Colonic mucosa (tissue), 4 donors: ENCODE data around the gene TLE2. TPM values are rescaled to one million over a fixed set of nuclear protein-coding genes. Genes with fewer than 3 reads are reported as not detected.
A peak's percentile ranks its signal among the peaks of the same experiment; 100 is the strongest.

Source experiments
- DNase-seq: peaks from one replicate; pipeline ENCODE4 v3.0.0-alpha.2; 2020
- H3K27ac ChIP-seq: fragments of 200-600 bp; one replicate; pipeline ENCODE4 v1.8.0; 2021
- H3K27me3 ChIP-seq: fragments of 200-600 bp; one replicate; pipeline ENCODE4 v1.8.0; 2021
- H3K36me3 ChIP-seq: fragments of 200-600 bp; one replicate; pipeline ENCODE4 v1.8.0; 2021
- H3K4me1 ChIP-seq: fragments of 200-600 bp; one replicate; pipeline ENCODE4 v1.8.0; 2021; ENCODE audit warnings: mild to moderate bottlenecking
- H3K4me3 ChIP-seq: fragments of 200-600 bp; one replicate; pipeline ENCODE4 v1.8.0; 2021
- H3K9ac ChIP-seq, 2 donors: one replicate each; pipeline ENCODE4 v1.7.0; 2013; ENCODE audit warnings: control low read depth in 2 of 2, low read depth in 2 of 2, low read length in 2 of 2
- H3K9me3 ChIP-seq: fragments of 200-600 bp; one replicate; pipeline ENCODE4 v1.8.0; 2021
- intact Hi-C: fragments of 100-400 bp; cut with DNase I; formaldehyde crosslinking; loops from one replicate; pipeline ENCODE4 v1.14.1; 2022
- total RNA-seq, 2 donors: library from RNA; stranded (reverse); fragmentation: NEBNext Ultra II Directional in 1 of 2; extraction: Animal tissue kit (Norgen Biotek cat#: 25700) in 1 of 2; gene quantifications; one replicate each; pipeline ENCODE4 v1.2.1, GENCODE V29; 2021
- TF ChIP-seq, protein P1 (sequence below): fragments of 200-600 bp; IDR thresholded peaks from one replicate; pipeline ENCODE4 v1.8.0; 2022; ENCODE audit warnings: antibody characterized with exemption, mild to moderate bottlenecking
- donor health status: healthy.
- donor health status: DM: no; HTN: no; CAD: no.
- donor health status: DM: no; HTN: no; CAD: no.

Gene TLE2
- total RNA-seq, 2 donors from 2014 or later = 42.8 to 52.4 TPM

DNA sequence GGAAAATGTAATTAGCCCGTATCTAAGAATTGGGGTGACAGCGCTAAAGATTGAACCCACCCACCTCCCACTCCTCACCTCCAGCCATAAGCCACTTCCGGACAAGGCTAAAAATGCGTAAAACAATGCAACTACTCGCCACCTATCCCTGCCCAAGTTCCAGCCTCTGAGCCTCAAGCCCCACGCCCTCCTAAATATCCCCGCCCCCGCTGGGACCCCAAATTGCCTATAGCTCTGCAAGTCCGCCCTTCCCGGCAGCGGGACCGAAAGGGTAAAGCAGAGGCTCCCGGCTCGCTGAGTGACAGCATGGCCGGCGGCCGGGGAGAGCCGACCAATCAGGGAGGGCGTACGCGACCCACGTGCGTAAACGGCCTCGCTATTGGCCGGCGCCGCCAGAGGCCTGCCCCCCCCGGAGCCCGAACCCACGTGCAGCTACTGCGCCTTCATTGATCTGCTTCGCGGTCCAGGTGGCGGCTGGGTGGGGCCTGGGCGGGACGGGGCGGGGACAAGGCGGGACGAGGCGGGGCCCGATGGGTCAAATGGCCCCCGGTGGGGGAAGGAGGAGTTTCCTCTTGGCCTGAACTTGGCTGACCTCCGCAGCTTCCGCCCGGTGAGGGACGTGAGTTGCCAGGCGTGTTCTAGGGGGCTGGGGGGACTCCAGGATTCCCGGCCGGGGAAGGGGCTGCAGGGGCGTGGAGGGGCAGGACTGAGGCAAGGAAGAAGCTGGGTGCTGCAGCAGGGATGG lies 51.9 kb downstream of the TLE2 start, which contains the start of gene TLE6:
TLE6 (plus strand) TSS at position 564 of the 745 bp plus-strand sequence. CDS start 670 bp downstream, outside the sequence.
- Histone ChIP-seq H3K27me3 (no peaks in the 10 kb centered on the region), H3K36me3 (no peaks in the 10 kb centered on the region), H3K4me3 (peak within 1 kb of the TSS; percentile 27), H3K4me1 (peaks cover 5% of the 10 kb centered on the region), H3K9me3 (no peaks in the 10 kb centered on the region), H3K27ac (no peak within 1 kb of the TSS), H3K9ac (peak within 1 kb of the TSS; percentile 46 to 79)
- TF ChIP-seq, protein P1, sequence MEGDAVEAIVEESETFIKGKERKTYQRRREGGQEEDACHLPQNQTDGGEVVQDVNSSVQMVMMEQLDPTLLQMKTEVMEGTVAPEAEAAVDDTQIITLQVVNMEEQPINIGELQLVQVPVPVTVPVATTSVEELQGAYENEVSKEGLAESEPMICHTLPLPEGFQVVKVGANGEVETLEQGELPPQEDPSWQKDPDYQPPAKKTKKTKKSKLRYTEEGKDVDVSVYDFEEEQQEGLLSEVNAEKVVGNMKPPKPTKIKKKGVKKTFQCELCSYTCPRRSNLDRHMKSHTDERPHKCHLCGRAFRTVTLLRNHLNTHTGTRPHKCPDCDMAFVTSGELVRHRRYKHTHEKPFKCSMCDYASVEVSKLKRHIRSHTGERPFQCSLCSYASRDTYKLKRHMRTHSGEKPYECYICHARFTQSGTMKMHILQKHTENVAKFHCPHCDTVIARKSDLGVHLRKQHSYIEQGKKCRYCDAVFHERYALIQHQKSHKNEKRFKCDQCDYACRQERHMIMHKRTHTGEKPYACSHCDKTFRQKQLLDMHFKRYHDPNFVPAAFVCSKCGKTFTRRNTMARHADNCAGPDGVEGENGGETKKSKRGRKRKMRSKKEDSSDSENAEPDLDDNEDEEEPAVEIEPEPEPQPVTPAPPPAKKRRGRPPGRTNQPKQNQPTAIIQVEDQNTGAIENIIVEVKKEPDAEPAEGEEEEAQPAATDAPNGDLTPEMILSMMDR = no peak
- peak; percentile 96 for DNase-seq
- intact Hi-C loops = loop anchor here (5.0 kb wide), 1 partner anchor 85 kb away; the partner anchor contains the start of gene TLE5

DNA sequence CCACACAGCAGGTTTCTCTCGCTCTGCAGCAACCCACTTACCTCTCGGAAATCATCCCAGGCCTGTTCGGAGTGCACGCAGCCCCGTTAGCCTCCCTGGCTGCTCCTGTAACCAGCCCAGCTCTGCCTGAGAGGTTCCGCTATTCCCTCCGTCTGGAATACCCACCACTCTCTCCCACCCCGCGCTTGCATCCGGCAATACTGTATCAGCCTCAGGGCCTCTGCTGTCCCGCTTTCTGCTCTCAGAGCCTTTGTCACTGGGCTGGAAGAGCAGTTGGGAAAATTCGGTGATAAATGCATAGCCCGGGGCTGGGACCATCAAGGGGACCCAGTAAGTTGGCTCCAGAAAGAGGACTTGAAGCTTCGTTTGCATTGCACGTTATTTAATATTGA lies 52.5 kb downstream of the TLE2 start:
- Histone ChIP-seq H3K9ac (peak overlapping the region; percentile 46 to 79), H3K27ac (no peak overlapping the region), H3K4me3 (peak overlapping the region; percentile 27), H3K36me3 (no peaks in the 10 kb centered on the region), H3K9me3 (no peaks in the 10 kb centered on the region), H3K4me1 (peaks cover 5% of the 10 kb centered on the region), H3K27me3 (no peaks in the 10 kb centered on the region)
- TF ChIP-seq, protein P1 = no peak
- no peak for DNase-seq
- intact Hi-C loops = loop anchor here (5.0 kb wide), 1 partner anchor 86 kb away; the partner anchor contains the start of gene TLE5

DNA sequence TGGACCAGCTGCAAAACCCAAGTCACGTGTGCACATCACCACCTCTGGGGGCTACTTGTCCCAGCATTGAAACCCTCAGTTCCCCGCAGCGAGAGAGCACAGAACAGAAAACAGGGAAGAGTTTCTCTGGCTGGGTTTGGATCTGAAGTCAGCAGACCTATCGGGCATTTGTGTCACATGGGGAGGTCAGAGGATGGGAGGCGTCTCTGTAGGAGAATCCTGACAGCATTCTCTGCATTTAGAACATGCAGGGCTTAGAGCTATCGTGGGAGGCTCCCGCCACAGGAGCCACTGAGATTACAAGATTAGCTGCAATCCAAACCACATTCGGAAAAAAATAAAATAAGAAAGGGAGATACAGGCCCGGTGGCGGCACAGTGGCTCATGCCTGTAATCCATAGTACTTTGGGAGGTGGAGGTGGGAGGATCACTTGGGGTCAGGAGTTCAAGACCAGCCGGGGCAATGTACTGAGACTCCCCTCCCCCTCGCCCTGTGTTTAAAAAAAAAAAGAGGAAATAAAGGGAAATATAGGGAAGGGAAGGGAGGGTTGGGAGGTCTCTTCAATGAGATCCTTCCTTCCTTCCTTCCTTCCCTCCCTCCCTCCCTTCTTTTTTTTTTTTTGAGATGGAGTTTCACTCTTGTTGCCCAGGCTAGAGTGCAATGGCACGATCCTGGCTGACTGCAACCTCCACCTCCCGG lies 54.6 kb downstream of the TLE2 start:
- no peak overlapping the region for H3K27ac ChIP-seq
- H3K36me3 ChIP-seq = no peaks in the 10 kb centered on the region
- intact Hi-C loops = loop anchor here (5.0 kb wide), 1 partner anchor 88 kb away; the partner anchor contains the start of gene TLE5
- no peaks in the 10 kb centered on the region for H3K27me3 ChIP-seq
- H3K4me3 ChIP-seq = no peak overlapping the region
- TF ChIP-seq, protein P1 = no peak
- no peak overlapping the region for H3K9ac ChIP-seq
- peaks cover 5% of the 10 kb centered on the region for H3K4me1 ChIP-seq
- peak; percentile 35 for DNase-seq
- H3K9me3 ChIP-seq = no peaks in the 10 kb centered on the region

GRCh38 chr19:2973229-2973628 lies 55.9 kb downstream of the TLE2 start:
- H3K4me1 ChIP-seq = peaks cover 5% of the 10 kb centered on the region
- H3K27ac ChIP-seq = no peak overlapping the region
- DNase-seq = no peak
- H3K9me3 ChIP-seq = no peaks in the 10 kb centered on the region
- TF ChIP-seq, protein P1 = no peak
- intact Hi-C loops = no loop called here
- H3K4me3 ChIP-seq = no peak overlapping the region
- no peaks in the 10 kb centered on the region for H3K36me3 ChIP-seq
- H3K27me3 ChIP-seq = no peaks in the 10 kb centered on the region
- no peak overlapping the region for H3K9ac ChIP-seq

DNA sequence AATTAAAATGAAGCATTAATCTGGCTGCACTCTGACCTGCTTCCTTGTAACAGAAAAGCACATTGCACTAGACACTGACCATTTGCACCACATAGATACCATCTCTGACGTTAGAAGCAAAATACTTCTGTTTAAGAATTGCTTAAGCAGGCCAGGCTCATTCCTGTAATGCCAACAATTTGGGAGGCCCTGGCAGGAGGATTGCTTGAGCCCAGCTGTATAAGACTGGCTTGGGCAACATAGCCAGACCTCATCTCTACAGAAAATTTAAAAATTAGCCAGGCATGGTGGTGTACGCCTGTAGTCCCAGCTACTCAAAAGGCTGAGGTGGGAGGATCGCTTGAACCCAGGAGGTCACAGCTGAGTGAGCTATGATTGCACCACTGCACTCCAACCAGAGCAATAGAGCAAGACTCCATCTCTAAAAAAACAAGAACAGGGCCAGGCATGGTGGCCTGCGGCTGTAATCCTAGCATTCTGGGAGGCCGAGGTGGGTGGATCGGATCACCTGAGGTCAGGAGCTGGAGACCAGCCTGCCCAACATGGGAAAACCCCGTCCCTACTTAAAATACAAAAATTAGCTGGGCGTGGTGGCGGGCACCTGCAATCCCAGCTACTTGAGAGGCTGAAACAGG lies 58.8 kb downstream of the TLE2 start:
- no peak overlapping the region for H3K4me3 ChIP-seq
- no peaks in the 10 kb centered on the region for H3K4me1 ChIP-seq
- intact Hi-C loops = no loop called here
- no peak overlapping the region for H3K9ac ChIP-seq
- no peak for DNase-seq
- no peaks in the 10 kb centered on the region for H3K9me3 ChIP-seq
- H3K36me3 ChIP-seq = no peaks in the 10 kb centered on the region
- TF ChIP-seq, protein P1 = no peak
- H3K27me3 ChIP-seq = no peaks in the 10 kb centered on the region
- H3K27ac ChIP-seq = no peak overlapping the region
